ENCODE results near the gene FTMT. TPM values are rescaled to one million over a fixed set of nuclear protein-coding genes. Genes with fewer than 3 reads are reported as not detected.

Gene FTMT
- polyA plus RNA-seq, 4 donors = not detected

Other genes with a start within 250 kb of the FTMT start
- gene SRFBP1, start 110.1 kb downstream of the FTMT start, polyA plus RNA-seq (ENCODE audit: insufficient read length in 4 of 4) = 10 to 100 TPM; 13.3 to 25.2 (median 18.8) TPM
- gene LOX, start 226.4 kb downstream of the FTMT start, polyA plus RNA-seq (ENCODE audit: insufficient read length in 4 of 4) = 100 to 1,000 TPM in 1 of 4 donors, 10 to 100 TPM in 3; 41.6 to 156 (median 49.0) TPM